GM19467 (cell line): ENCODE results near the gene MUC5B.

Source experiments
- ATAC-seq: cut with Tn5 transposase; IDR thresholded peaks from one replicate; pipeline ENCODE4 v1.9.1; 2021; ENCODE audit warnings: mild to moderate bottlenecking, moderate library complexity; ENCODE audit not compliant: unreplicated experiment

MUC5B gene

DNA sequence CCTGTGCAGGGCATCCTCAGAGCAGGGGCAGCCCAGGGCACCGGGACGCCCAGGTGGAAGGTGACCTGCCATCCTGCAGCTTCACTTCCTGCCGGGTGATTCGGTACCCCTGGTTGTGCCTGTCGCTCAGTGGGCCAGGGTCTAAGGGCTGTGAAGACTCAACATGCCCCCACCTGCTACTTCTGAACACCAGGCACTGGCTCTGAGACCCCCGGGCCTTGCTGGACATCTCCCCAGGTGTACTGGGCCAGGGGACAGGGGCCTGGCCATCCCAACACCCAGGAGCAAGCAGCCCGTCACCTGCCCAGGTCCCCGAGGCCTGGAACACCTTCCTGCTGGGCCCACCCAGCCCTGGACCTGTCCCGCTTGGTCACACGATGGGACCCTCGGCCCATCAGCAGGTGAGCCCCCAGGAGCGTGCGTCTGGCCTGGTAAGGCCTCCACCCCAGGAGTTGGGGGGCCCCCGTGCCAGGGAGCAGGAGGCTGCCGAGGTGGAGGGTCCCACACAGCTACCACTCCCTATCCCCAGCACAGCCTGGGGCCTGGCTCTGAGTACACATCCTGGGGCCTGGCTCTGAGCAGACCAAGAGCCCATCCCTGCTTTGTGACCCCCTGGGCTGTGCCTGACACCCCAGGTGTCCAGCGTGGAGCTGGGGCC is 3.9 kb upstream of the MUC5B start:
- ATAC-seq, result no peak

DNA sequence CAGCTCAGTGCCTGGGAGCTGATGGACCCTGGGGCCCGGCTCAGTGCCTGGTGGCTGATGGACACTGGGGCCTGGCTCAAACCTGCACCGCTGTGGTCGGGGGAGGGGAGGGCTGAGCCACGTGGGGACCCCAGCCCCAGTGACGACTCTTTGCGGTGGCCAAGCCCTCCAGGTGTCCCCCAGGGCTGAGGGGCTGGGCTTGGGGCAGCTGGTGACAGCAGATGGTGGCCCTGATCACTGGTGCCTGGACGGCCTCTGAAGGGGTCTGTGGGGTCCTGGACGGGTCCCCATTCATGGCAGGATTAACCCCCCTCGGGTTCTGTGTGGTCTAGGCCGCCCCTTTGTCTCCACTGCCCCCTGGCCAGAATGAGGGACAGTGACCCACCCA is 3.4 kb upstream of the MUC5B start:
- no peak for ATAC-seq

DNA sequence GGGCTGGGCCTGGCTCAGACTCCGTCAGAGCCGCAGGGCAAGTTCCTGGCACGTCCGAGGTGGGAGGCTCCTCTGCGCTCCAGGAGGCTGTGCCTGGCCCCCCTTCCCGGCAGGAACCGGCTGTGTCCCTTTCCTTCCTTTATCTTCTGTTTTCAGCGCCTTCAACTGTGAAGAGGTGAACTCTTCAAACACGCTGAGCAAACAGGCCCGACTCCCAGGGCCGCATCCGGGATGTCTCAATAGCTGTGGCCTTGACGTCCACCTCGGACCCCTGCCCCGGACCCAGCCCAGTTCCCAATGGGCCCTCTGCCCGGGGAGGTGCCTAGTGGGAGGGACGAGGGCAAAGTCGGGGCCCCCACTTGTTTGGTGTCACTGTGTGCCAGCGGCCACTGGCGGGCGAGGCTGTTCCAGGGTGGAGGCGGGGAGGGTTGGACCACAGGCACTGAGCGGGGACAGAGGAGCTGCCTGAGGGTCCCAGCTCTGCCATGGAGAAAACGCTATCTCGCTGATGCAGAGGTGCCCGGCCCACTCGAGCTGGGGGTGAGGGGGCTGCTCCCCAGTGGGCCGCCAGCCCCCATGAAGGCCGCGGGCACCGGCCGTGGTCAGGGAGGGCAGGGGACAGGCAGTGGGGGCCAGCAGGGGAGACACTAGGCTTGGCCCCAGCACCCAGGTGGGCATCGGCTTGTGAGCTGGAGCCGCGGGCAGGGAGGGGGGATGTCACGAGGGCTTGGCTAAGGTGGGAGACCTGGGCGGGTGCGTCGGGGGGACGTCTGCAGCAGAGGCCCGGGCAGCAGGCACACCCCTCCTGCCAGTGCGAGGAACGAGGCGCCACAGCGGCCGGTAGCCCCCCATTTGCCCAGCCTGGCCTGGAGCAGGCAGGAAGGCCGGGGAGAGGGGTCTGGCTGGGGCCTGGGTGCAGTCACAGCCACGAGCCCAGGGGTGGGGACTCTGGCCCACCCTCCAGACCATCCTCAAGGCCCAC is 2.7 kb upstream of the MUC5B start:
- ATAC-seq, result no peak

DNA sequence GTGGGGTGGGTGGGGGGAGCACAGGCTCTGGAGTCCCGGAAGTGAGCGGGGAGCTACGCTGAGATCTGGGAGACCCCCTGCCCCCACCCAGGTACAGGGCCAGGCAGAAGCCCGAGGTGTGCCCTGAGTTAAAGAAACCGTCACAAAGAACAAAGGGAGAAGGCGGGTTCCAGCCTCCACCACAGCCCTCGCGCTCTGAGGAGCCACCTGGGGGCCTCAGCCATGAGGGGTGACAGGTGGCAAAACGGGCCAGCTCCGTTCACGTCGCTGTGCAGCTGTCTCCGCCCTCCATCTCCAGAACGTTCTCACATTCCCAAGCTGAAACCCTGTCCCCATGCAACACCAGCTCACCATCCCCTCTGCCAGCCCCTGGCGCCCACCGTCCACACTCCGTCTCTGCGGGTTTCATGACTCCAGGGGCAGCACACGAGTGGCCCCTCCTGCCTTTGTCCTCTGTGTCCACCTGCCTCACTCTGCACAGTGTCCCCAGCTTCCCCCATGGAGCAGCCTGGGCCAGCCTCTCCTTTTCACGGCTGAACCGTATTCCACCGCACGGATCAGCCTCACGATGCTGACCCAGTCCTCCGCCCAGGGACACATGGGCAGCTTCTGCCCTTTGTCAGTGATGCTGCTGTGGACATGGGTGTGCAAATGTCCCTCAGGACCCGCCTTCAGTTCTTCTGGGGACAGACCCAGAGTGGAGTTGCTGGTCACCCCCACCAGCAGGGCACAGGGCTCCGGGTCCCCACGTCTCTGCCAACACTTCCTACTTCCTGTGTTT is 1.7 kb upstream of the MUC5B start:
- ATAC-seq, result no peak

DNA sequence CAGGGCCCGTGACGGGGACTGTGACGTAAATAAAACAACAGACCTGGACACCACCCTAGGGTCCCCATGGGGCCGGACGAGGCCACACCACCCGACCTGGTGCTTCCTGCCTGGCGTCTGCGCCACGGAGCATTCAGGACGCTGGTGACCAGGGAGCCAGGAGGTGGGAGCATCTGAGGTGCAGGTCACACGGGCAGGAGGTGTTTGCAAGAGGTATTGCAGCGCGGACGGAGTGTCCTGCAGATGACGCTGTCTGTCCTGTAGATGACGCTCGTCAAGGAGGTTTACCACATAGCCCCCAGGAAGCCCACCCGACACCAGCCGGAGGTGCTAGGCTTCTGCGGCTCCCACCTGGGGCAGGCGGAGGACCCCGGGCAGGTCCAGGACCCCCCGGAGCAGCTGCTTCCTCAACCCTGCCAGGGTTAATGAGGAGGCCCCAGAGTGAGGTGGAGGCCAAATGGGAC is 986 bp upstream of the MUC5B start:
- no peak for ATAC-seq

DNA sequence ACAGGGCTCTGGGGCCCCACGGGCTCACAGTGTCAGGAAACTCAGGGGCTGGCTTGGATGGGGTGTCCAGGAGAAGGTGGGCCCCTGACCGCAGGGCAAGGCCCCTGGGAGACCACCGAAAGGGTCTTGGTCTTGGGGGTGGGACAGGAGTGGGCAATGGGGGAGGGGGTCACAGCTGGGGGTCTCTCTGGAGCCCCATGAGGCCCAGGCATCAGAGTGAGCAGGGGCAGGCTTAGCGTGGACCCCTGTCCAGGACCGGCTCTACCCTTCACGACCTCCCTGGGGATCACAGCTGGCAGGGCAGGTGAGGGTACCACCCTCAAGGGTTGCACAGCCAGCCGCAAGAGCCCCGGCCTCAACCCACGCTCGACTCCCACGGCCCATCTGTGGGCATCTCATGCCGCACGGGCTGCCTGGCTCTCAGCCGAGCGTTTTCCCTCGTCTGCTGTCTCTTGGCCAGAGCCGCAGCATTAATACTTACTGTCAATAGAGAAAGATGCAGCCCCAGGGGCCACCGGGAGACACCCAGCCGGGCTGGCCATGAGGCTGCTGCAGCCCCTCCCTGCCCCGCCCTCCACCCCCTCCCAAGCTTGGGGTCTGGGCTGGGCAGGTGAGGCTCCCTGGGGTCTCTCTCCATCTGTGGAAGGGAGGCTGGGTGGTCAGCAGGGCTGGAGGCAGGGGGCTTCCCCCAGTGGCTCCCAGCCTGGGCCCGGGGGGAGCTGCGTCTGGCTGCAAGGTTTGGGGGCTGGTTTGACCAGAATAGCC is 662 bp downstream of the MUC5B start:
- ATAC-seq, result no peak

DNA sequence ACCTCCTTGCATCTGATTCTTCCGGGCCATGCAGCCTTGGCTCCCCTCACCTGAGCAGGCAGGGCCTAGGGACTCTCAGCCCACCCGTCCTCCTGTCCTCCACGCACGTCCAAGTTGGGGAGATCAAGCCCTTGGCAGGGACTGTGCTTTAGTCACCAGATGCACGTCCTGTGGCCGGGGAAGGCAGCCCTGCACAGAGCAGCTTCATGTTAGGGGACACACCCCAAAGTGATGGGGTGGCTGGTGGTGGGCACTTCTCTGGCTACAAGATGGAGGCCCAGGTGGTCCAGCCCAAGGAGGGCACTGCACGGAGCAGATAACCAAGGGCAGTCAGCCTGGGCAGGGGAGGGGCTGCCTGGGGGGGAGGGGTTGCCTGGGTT is 1.2 kb downstream of the MUC5B start:
- ATAC-seq, result no peak

DNA sequence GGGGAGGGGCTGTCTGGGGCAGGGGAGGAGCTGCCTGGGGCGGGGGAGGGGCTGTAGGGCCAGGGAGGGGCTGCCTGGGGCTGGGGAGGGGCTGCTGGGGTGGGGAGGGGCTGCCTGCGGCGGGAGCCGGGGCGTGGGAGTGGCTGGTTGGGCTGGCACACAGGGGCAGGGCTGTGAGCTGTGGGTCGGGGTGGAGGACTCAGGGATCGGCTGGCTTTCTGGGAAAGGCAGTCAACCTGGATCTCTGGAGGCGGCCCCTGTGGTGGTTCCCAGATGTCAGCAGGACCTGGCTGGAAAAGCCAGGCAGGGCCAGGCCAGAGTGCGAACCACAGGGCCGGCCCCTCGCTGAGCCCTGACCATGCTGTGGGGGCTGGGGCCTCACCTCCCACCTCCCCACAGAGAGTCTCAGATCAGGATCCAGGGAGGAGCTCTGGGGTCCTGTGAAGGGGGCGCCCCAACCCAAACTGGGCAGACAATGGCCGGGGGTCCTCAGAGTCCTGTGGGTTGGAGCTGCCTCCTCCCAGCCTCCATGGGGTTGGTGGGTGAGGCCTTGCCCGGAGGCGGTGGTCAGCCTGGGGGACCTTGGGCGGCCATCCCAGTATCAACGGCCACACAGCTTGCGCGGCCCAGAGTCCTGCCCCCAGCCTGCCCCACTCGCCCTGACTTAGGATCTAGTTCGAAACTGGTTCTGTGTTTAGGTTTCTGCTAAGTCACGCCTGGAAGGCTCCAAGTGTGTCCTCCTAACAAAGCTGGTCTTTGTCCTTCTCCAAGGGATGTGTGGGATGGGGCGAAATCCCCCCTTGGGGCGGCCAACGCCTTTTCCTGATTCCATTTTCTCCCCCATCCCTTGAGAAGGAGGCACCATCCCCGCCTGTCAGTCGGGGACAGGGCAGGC is 1.9 kb downstream of the MUC5B start:
- ATAC-seq, result no peak

DNA sequence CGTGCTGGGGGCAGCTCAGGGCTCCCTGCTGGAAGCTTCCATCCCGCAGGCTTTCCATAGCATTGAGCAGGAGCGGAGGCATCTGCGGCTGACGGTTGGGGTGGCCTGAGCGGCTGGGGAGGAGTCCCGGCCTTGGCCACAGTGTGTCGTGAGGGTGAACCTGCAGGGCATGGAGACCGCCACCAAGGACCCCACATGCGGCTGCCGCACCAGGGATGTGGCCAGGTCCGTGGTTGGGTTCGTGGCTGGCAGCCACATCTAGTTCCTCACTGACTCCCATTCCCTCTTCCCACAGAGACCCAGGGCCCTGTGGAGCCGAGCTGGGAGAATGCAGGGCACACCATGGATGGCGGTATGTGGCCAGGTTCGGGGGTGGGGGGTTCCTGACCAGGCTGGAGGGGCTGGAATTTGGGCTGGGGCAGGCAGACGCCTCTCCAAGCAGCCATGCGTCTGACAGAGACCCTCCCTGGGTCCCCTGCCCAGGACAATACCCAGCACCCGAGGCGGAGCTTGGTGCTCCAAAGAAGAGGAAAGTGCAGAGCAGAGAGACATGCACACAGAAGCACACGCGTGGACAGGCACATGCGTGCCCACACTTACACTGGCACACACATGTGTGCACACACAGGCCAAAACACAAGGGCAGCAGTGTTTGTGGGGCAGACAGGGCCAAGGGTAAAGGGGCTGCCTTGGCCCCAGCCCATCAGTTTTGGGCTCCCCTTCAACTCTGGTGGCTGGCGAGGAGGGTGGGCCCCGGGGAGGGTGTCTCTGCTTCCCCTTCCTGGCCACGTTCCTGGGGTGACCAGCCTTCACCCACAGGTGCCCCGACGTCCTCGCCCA is 2.7 kb downstream of the MUC5B start:
- ATAC-seq, result no peak

DNA sequence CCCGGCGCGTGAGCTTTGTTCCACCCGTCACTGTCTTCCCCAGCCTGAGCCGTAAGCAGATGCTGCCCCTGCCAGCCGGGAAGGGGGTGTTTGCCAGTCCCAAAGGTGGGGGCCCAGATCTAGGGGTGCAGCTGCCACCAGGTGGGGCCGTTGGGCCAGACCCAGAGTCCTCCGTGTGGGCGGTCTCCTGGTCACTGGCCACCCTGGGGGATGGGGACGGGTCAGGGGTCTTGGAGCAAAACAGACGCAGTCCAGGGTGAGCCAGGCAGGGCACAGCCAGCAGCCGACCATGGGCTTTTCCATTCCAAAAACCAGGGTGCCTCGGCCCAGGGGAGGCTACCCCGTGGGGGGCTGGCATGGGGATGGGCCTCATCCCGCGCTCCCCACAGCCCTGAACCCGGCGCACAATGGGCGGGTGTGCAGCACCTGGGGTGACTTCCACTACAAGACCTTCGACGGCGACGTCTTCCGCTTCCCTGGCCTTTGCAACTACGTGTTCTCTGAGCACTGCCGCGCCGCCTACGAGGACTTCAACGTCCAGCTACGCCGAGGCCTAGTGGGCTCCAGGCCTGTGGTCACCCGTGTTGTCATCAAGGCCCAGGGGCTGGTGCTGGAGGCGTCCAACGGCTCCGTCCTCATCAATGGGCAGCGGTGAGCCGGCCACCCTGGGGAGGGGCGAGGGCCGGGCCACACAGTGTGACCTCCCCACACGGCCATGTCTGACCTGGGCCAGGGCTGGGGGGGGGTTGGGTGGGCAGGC is 3.5 kb downstream of the MUC5B start:
- no peak for ATAC-seq

DNA sequence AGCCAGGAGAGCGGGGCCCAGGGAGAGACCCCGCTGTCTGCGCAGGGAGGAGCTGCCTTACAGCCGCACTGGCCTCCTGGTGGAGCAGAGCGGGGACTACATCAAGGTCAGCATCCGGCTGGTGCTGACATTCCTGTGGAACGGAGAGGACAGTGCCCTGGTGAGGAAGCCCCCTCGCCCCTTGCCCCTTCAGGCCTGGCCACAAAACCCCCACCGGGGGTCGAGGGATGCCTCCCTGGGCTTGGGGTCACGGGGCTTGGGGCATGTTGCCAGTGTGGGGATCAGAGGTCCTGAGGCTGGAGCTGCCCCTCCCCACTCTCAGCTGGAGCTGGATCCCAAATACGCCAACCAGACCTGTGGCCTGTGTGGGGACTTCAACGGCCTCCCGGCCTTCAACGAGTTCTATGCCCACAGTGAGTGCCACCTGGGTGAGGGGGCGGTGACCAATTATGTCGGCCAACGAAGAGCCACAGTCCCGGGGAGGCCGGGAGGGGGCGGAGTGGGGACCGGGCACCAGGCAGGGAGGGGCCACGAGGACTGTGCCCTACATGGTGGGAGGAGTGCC is 4.2 kb downstream of the MUC5B start:
- ATAC-seq, result no peak

DNA sequence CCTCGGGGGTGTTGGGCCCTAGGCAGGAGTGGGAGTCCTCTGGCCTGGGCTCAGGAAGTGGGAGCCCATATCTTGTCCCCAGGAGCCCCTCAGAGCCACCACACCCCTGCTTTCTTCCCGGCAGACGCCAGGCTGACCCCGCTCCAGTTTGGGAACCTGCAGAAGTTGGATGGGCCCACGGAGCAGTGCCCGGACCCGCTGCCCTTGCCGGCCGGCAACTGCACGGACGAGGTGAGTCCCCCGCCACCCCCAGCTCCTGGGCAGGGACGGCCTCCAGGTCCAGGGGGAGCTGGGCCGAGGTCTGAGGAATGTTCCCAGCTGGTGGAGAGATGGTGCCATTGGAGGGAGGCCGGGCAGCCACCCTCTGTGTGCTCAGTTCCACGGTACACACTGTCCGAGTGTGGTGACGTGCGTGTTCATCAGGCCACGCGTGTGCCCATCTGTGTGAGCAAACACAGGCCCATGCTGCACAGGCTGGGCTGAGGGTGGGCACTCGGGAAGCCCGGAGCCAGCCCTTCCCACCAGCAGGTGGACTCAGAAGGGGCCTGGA is 4.8 kb downstream of the MUC5B start:
- no peak for ATAC-seq

DNA sequence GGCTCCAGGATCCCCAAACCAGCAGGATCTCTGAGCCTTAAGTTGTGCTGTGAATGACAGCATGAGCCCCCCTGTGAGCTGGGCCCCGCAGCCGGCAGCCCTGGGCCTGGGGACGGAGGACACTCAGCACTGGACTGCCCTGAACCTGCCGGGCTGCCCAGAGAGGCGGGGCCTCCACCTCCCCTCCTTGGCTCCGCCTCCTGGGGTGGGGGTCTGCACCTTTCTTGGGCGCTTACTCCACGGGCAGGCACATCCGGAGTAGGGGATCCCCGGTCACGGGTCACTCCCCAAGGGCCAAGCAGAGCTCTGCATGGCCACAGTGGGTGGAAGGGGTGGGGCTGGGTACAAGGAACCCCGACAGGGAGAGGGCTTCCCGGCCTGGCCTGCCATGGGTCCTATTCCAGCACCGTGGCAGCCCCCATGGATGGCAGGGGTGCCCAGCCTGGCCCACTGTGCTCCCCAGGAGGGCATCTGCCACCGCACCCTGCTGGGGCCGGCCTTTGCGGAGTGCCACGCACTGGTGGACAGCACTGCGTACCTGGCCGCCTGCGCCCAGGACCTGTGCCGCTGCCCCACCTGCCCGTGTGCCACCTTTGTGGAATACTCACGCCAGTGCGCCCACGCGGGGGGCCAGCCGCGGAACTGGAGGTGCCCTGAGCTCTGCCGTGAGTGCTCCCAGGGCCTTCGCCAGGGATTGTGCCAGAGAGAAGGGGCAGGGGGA is 5.4 kb downstream of the MUC5B start:
- no peak for ATAC-seq

DNA sequence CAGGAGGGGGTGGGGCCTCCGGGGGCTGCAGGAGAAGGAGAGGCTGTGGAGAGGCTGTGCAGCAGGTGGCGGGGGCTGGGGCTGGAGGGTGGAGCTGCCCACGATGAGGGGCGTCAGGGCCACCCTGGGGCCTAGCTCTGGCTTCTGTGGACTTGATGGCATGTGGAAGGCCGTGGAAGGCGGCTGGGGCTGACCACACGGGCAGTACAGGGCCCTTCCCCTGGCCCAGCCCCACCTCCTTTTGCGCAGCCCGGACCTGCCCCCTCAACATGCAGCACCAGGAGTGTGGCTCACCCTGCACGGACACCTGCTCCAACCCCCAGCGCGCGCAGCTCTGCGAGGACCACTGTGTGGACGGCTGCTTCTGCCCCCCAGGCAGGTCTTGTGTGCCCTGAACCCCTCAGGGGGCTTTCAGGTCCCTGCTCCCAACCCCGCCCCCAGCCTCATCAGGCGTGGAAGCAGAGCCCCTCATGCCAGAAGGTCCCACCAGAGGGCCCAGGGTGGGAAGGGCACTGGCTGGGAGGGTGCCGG is 6.1 kb downstream of the MUC5B start:
- no peak for ATAC-seq

DNA sequence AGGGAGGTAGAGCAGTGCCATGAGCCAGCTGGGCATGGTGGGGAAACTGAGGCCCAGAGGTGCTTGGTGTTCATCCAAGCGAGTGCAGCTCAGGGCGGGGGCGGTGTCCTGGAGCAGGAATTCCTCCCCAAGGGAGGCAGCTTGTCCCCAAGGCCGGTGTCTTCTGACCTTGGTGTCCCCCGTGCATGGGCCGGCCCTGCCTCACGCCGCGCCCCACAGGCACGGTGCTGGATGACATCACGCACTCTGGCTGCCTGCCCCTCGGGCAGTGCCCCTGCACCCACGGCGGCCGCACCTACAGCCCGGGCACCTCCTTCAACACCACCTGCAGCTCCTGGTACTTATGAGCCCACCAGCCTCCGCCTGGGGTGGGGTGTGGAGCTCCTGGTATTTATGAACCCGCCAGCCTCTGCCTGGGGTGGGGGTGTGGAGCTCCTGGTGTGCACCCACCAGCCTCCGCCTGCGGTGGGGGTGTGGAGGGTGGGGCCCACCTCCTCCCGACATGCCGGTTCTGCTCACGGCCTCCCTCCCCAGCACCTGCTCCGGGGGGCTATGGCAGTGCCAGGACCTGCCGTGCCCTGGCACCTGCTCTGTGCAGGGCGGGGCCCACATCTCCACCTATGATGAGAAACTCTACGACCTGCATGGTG is 6.7 kb downstream of the MUC5B start:
- no peak for ATAC-seq

DNA sequence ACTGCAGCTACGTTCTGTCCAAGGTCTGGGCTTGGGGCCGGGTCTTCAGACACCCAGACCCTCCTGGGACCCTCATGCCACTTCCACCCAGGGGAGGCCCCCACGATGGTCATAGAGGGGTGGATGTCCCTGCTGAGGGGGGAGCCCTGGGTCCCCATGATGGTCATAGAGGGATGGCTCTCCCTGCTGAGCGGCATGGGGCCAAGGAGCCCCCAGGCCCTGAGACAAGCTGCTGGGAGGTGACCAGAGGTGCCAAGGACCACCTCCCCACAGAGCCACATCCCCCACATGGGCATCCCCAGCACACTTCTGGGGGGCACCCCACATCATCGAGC is 7.2 kb downstream of the MUC5B start:
- ATAC-seq, result no peak
